Limb (tissue), 2 donors: ENCODE measurements around the gene IRF6.

ENCODE experiments used
- DNase-seq, 2 donors: peaks; one replicate each; pipeline ENCODE4 v3.0.0-alpha.2; 2016; ENCODE audit errors: extremely low spot score in 2 of 2

IRF6 gene

GRCh38 chr1:209805875-209806760 lies at the start of gene IRF6:
IRF6 (minus strand) TSS chr1:209806142; CDS start chr1:209801413, 4,729 bp downstream.
- DNase-seq: peak; percentile 34 to 83

GRCh38 chr1:209855623-209856022 lies 49.7 kb upstream of the IRF6 start:
- no peak for DNase-seq

- DNase-seq: no peak
These were observed 49.1 kb upstream of the IRF6 start for GRCh38 chr1:209855006-209855405.

- no peak for DNase-seq
These were observed 48.3 kb upstream of the IRF6 start for GRCh38 chr1:209854196-209854595.

GRCh38 chr1:209853676-209854075 lies 47.7 kb upstream of the IRF6 start:
- no peak for DNase-seq

- peak in 1 of 2 donors; percentile 49 for DNase-seq
These were observed 44.5 kb upstream of the IRF6 start for GRCh38 chr1:209850342-209850979.

- DNase-seq: no peak
These were observed 43.4 kb upstream of the IRF6 start for GRCh38 chr1:209849388-209849787.

GRCh38 chr1:209845408-209845725 lies 39.4 kb upstream of the IRF6 start:
- DNase-seq: no peak

- no peak for DNase-seq
These were observed 38.9 kb upstream of the IRF6 start for GRCh38 chr1:209844695-209845407.

- DNase-seq: no peak
These were observed 34.7 kb upstream of the IRF6 start for GRCh38 chr1:209840611-209841010.

GRCh38 chr1:209839875-209840546 lies 34.1 kb upstream of the IRF6 start:
- no peak for DNase-seq

- DNase-seq: no peak
These were observed 32.6 kb upstream of the IRF6 start for GRCh38 chr1:209838537-209838936.

- DNase-seq: no peak
These were observed 31.7 kb upstream of the IRF6 start for GRCh38 chr1:209837671-209838070.

- DNase-seq: no peak
These were observed 29.9 kb upstream of the IRF6 start for GRCh38 chr1:209835782-209836298.

- DNase-seq: no peak
These were observed 25.7 kb upstream of the IRF6 start for GRCh38 chr1:209831615-209832014.

- no peak for DNase-seq
These were observed 24.8 kb upstream of the IRF6 start for GRCh38 chr1:209830722-209831121.

GRCh38 chr1:209829716-209830115 lies 23.8 kb upstream of the IRF6 start:
- DNase-seq: no peak

- peak; percentile 95 for DNase-seq
These were observed 21.7 kb upstream of the IRF6 start, which contains the start of gene UTP25 for GRCh38 chr1:209827384-209828262. UTP25 (plus strand) TSS chr1:209827972; CDS start chr1:209828064, 92 bp downstream.

GRCh38 chr1:209825591-209826434 lies 19.9 kb upstream of the IRF6 start:
- DNase-seq: no peak
